Measurements from ENCODE around the gene DUSP3.

The DUSP3 gene

GRCh38 chr17:43737722-43738121 is 41.1 kb downstream of the DUSP3 start:
- TF ChIP-seq EZH2phosphoT487 (IDR thresholded peaks at IDR 0.05; ENCODE audit: low read depth) (no peak), CTCF (IDR thresholded peaks at IDR 0.05; ENCODE audit: low read depth, low read length) (no peak)
- Histone ChIP-seq H3K4me1 (ENCODE audit: low read length) (no peaks in the 10 kb centered on the region), H3K4me2 (ENCODE audit: low read length) (no peak overlapping the region), H3K27ac (ENCODE audit: low read length) (no peak overlapping the region), H4K20me1 (ENCODE audit: insufficient read depth, low read length) (no peaks in the 10 kb centered on the region), H3K27me3 (ENCODE audit: low read depth, low read length) (0 out of 2 replicates have a peak, but pooled peaks cover 3% of the 10 kb centered on the region), H3K4me3 (ENCODE audit: low read length) (no peak overlapping the region), H3K9me3 (ENCODE audit: insufficient read depth, low read length) (no peaks in the 10 kb centered on the region), H2AFZ (ENCODE audit: low read depth, low read length) (no peak overlapping the region), H3K79me2 (ENCODE audit: low read length) (no peaks in the 10 kb centered on the region), H3K36me3 (replicated peaks; ENCODE audit: low read depth, low read length) (no peaks in the 10 kb centered on the region), H3K9ac (ENCODE audit: low read length) (no peak overlapping the region)

GRCh38 chr17:43736389-43736788 is 42.4 kb downstream of the DUSP3 start:
- Histone ChIP-seq H3K79me2 (ENCODE audit: low read length) (no peaks in the 10 kb centered on the region), H3K9me3 (ENCODE audit: insufficient read depth, low read length) (no peaks in the 10 kb centered on the region), H3K27me3 (ENCODE audit: low read depth, low read length) (0 out of 2 replicates have a peak, but pooled peaks cover 3% of the 10 kb centered on the region), H3K9ac (ENCODE audit: low read length) (no peak overlapping the region), H3K4me3 (ENCODE audit: low read length) (no peak overlapping the region), H4K20me1 (ENCODE audit: insufficient read depth, low read length) (no peaks in the 10 kb centered on the region), H3K4me1 (ENCODE audit: low read length) (no peaks in the 10 kb centered on the region), H3K4me2 (ENCODE audit: low read length) (no peak overlapping the region), H2AFZ (ENCODE audit: low read depth, low read length) (no peak overlapping the region), H3K36me3 (replicated peaks; ENCODE audit: low read depth, low read length) (no peaks in the 10 kb centered on the region), H3K27ac (ENCODE audit: low read length) (no peak overlapping the region)
- no peak for TF ChIP-seq CTCF (IDR thresholded peaks at IDR 0.05; ENCODE audit: low read depth, low read length)
- TF ChIP-seq EZH2phosphoT487 (IDR thresholded peaks at IDR 0.05; ENCODE audit: low read depth), result no peak

- Histone ChIP-seq H3K4me2 (ENCODE audit: low read length) (no peak overlapping the region), H3K36me3 (replicated peaks; ENCODE audit: low read depth, low read length) (no peaks in the 10 kb centered on the region), H3K79me2 (ENCODE audit: low read length) (no peaks in the 10 kb centered on the region), H2AFZ (ENCODE audit: low read depth, low read length) (no peak overlapping the region), H3K4me3 (ENCODE audit: low read length) (no peak overlapping the region), H3K9ac (ENCODE audit: low read length) (no peak overlapping the region), H3K27ac (ENCODE audit: low read length) (no peak overlapping the region), H3K27me3 (ENCODE audit: low read depth, low read length) (0 out of 2 replicates have a peak, but pooled peaks cover 3% of the 10 kb centered on the region), H4K20me1 (ENCODE audit: insufficient read depth, low read length) (no peaks in the 10 kb centered on the region), H3K4me1 (ENCODE audit: low read length) (no peaks in the 10 kb centered on the region), H3K9me3 (ENCODE audit: insufficient read depth, low read length) (no peaks in the 10 kb centered on the region)
- TF ChIP-seq EZH2phosphoT487 (IDR thresholded peaks at IDR 0.05; ENCODE audit: low read depth) (no peak), CTCF (IDR thresholded peaks at IDR 0.05; ENCODE audit: low read depth, low read length) (no peak)
Measured at GRCh38 chr17:43734376-43734775, 44.4 kb downstream of the DUSP3 start.

- no peak overlapping the region for H3K9ac ChIP-seq (ENCODE audit: low read length)
- no peaks in the 10 kb centered on the region for H3K36me3 ChIP-seq (replicated peaks; ENCODE audit: low read depth, low read length)
- H3K79me2 ChIP-seq (ENCODE audit: low read length), result no peaks in the 10 kb centered on the region
- no peak overlapping the region for H3K4me2 ChIP-seq (ENCODE audit: low read length)
- H2AFZ ChIP-seq (ENCODE audit: low read depth, low read length), result no peak overlapping the region
- H3K9me3 ChIP-seq (ENCODE audit: insufficient read depth, low read length), result no peaks in the 10 kb centered on the region
- no peak overlapping the region for H3K4me3 ChIP-seq (ENCODE audit: low read length)
- no peak for TF ChIP-seq EZH2phosphoT487 (IDR thresholded peaks at IDR 0.05; ENCODE audit: low read depth)
- no peak for TF ChIP-seq CTCF (IDR thresholded peaks at IDR 0.05; ENCODE audit: low read depth, low read length)
- H3K4me1 ChIP-seq (ENCODE audit: low read length), result no peaks in the 10 kb centered on the region
- 0 out of 2 replicates have a peak, but pooled peaks cover 3% of the 10 kb centered on the region for H3K27me3 ChIP-seq (ENCODE audit: low read depth, low read length)
- no peak overlapping the region for H3K27ac ChIP-seq (ENCODE audit: low read length)
- no peaks in the 10 kb centered on the region for H4K20me1 ChIP-seq (ENCODE audit: insufficient read depth, low read length)
Measured at GRCh38 chr17:43733956-43734355, 44.8 kb downstream of the DUSP3 start.
